ENCODE results near the gene CDC14A. TPM values are rescaled to one million over a fixed set of nuclear protein-coding genes. Genes with fewer than 3 reads are reported as not detected.

CDC14A gene
- total RNA-seq, 1 experiment from 2014 or later = 3.4 TPM

DNA sequence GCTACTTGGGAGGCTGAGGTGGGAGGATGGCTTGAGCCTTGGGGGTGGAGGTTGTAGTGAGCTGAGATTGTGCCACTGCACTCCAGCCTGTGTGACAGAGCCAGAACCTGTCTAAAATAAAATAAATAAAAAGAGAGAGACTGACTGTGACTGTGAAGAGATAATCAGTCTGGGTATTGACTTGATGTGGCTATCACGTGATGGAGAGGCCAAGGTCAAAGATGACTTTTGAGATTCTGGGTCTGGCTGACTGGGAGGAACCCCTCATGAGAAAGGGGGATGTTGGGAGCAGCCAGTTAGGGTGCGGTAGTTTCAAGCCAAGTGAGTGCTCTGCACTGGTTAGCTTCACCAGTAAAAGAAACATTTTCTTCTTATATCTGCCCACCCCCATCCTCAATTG is 66.8 kb downstream of the CDC14A start:
- no TSS peak for BruUV-seq (replicated peaks)
- Histone ChIP-seq H3K9ac (ENCODE audit: low read length) (no peak overlapping the region), H3K36me3 (ENCODE audit: low read depth, low read length) (no peaks in the 10 kb centered on the region), H3K4me3 (ENCODE audit: low read length) (no peak overlapping the region), H3K79me2 (ENCODE audit: low read length) (no peaks in the 10 kb centered on the region), H3K9me2 (replicated peaks; ENCODE audit: low read length) (no peaks in the 10 kb centered on the region), H3K27ac (ENCODE audit: low read length) (no peak overlapping the region), H2AFZ (ENCODE audit: low read length) (no peak overlapping the region), H3K9me3 (ENCODE audit: low read length) (no peaks in the 10 kb centered on the region), H3K4me2 (ENCODE audit: low read length) (no peak overlapping the region), H3K27me3 (ENCODE audit: low read length) (no peaks in the 10 kb centered on the region), H4K20me1 (ENCODE audit: low read length) (no peaks in the 10 kb centered on the region), H3K4me1 (ENCODE audit: insufficient read depth, low read length) (peaks cover 16% of the 10 kb centered on the region), H3F3A (ENCODE audit: low read length, unreplicated experiment) (no peaks in the 10 kb centered on the region)
- ChIA-PET POLR2A (ENCODE audit: unreplicated experiment) (no interaction called here), CTCF (no interaction called here)
- DNase-seq (no peak), ATAC-seq (no peak)
- TF ChIP-seq EZH2 (IDR thresholded peaks at IDR 0.05; ENCODE audit: low read length, unreplicated experiment) = no peak
- TF ChIP-seq, protein P1, sequence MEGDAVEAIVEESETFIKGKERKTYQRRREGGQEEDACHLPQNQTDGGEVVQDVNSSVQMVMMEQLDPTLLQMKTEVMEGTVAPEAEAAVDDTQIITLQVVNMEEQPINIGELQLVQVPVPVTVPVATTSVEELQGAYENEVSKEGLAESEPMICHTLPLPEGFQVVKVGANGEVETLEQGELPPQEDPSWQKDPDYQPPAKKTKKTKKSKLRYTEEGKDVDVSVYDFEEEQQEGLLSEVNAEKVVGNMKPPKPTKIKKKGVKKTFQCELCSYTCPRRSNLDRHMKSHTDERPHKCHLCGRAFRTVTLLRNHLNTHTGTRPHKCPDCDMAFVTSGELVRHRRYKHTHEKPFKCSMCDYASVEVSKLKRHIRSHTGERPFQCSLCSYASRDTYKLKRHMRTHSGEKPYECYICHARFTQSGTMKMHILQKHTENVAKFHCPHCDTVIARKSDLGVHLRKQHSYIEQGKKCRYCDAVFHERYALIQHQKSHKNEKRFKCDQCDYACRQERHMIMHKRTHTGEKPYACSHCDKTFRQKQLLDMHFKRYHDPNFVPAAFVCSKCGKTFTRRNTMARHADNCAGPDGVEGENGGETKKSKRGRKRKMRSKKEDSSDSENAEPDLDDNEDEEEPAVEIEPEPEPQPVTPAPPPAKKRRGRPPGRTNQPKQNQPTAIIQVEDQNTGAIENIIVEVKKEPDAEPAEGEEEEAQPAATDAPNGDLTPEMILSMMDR (conservative IDR thresholded peaks at IDR 0.05; ENCODE audit: low read depth, low read length) = no peak
- TF ChIP-seq EZH2phosphoT487 (IDR thresholded peaks at IDR 0.05; ENCODE audit: borderline replicate concordance, low read length) = no peak
- intact Hi-C loops (cut with micrococcal nuclease) = no loop called here

DNA sequence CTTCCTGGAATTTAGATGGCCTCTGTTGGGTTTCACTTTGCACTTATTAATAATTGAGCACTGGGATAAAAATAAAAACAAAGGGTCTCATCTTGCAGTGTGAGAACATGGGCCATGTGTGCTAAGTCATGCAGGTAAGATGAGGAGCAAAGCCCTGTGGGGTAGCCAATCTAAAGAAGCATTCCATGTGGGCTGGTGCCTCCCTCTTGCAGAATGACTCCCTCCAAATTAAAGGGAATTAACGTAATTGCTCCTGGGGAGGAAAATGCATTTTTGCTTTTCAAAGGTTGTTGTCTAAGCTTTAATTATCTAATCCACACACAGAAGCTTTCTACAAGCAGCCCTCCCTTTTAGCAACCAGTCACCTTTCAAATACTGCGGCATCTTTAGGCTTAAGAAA is 69.8 kb downstream of the CDC14A start:
- CTCF ChIA-PET = no interaction called here
- no TSS peak for BruUV-seq (replicated peaks)
- ATAC-seq (no peak), DNase-seq (no peak)
- H3K9ac ChIP-seq (ENCODE audit: low read length) = no peak overlapping the region
- H3K4me1 ChIP-seq (ENCODE audit: insufficient read depth, low read length) = no peaks in the 10 kb centered on the region
- H4K20me1 ChIP-seq (ENCODE audit: low read length) = no peaks in the 10 kb centered on the region
- no peaks in the 10 kb centered on the region for H3F3A ChIP-seq (ENCODE audit: low read length, unreplicated experiment)
- H3K79me2 ChIP-seq (ENCODE audit: low read length) = no peaks in the 10 kb centered on the region
- POLR2A ChIA-PET (ENCODE audit: unreplicated experiment) = no interaction called here
- H3K9me3 ChIP-seq (ENCODE audit: low read length) = no peaks in the 10 kb centered on the region
- intact Hi-C loops (cut with micrococcal nuclease) = no loop called here
- no peak overlapping the region for H3K27ac ChIP-seq (ENCODE audit: low read length)
- H3K27me3 ChIP-seq (ENCODE audit: low read length) = no peaks in the 10 kb centered on the region
- no peaks in the 10 kb centered on the region for H3K9me2 ChIP-seq (replicated peaks; ENCODE audit: low read length)
- no peak overlapping the region for H3K4me3 ChIP-seq (ENCODE audit: low read length)
- H3K36me3 ChIP-seq (ENCODE audit: low read depth, low read length) = no peaks in the 10 kb centered on the region
- no peak overlapping the region for H2AFZ ChIP-seq (ENCODE audit: low read length)
- TF ChIP-seq EZH2phosphoT487 (IDR thresholded peaks at IDR 0.05; ENCODE audit: borderline replicate concordance, low read length) (no peak), EZH2 (IDR thresholded peaks at IDR 0.05; ENCODE audit: low read length, unreplicated experiment) (no peak)
- TF ChIP-seq, protein P1 (conservative IDR thresholded peaks at IDR 0.05; ENCODE audit: low read depth, low read length) = no peak
- H3K4me2 ChIP-seq (ENCODE audit: low read length) = no peak overlapping the region

DNA sequence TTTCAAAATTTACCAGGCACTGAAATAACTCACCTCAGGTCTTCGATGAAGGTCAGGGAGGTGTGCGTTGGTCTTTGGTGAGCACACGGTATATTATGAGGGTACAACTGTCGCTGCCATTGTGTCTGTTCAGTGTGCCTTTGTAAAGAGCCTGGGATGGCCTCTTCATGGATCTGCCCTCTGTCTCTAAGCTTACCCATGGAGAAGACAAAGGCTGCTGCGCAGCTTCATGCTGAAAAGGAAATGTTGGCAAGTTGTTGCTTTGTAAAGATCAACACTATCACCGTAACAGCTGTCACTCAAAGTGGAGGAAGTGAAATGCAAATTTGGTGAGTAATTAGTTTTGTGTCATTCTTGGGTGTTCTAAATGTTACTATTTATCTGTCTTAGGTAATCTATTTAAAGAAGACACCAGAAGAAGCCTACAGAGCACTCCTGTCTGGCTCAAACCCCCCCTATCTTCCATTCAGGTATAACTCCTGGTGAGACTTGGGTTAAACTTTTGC is 71.6 kb downstream of the CDC14A start:
- no peak overlapping the region for H3K9ac ChIP-seq (ENCODE audit: low read length)
- intact Hi-C loops (cut with micrococcal nuclease) = no loop called here
- BruUV-seq (replicated peaks) = no TSS peak
- no peak for DNase-seq
- no peak overlapping the region for H3K4me3 ChIP-seq (ENCODE audit: low read length)
- H3K9me2 ChIP-seq (replicated peaks; ENCODE audit: low read length) = no peaks in the 10 kb centered on the region
- H3K27ac ChIP-seq (ENCODE audit: low read length) = no peak overlapping the region
- ChIA-PET CTCF (no interaction called here), POLR2A (ENCODE audit: unreplicated experiment) (no interaction called here)
- no peaks in the 10 kb centered on the region for H4K20me1 ChIP-seq (ENCODE audit: low read length)
- H3K4me1 ChIP-seq (ENCODE audit: insufficient read depth, low read length) = no peaks in the 10 kb centered on the region
- TF ChIP-seq, protein P1 (conservative IDR thresholded peaks at IDR 0.05; ENCODE audit: low read depth, low read length) = no peak
- TF ChIP-seq EZH2 (IDR thresholded peaks at IDR 0.05; ENCODE audit: low read length, unreplicated experiment) (no peak), EZH2phosphoT487 (IDR thresholded peaks at IDR 0.05; ENCODE audit: borderline replicate concordance, low read length) (no peak)
- no peak overlapping the region for H3K4me2 ChIP-seq (ENCODE audit: low read length)
- H3K9me3 ChIP-seq (ENCODE audit: low read length) = no peaks in the 10 kb centered on the region
- no peak for ATAC-seq
- H3K36me3 ChIP-seq (ENCODE audit: low read depth, low read length) = no peaks in the 10 kb centered on the region
- H3F3A ChIP-seq (ENCODE audit: low read length, unreplicated experiment) = no peaks in the 10 kb centered on the region
- H3K27me3 ChIP-seq (ENCODE audit: low read length) = no peaks in the 10 kb centered on the region
- no peak overlapping the region for H2AFZ ChIP-seq (ENCODE audit: low read length)
- H3K79me2 ChIP-seq (ENCODE audit: low read length) = no peaks in the 10 kb centered on the region
